Subcutaneous abdominal adipose tissue (tissue), 5 donors: ENCODE results near the gene TMTC1.

ENCODE experiments used
- H3K27ac ChIP-seq: one replicate; pipeline ENCODE4 v1.7.0; 2013; ENCODE audit warnings: low read depth, mild to moderate bottlenecking, inconsistent platforms, low read length, moderate library complexity
- H3K27me3 ChIP-seq, 5 donors: one replicate each; pipeline ENCODE4 v1.7.0; 2013; ENCODE audit warnings: low read length in 5 of 5, inconsistent platforms in 1 of 5; ENCODE audit not compliant: control insufficient read depth in 5 of 5, insufficient read depth in 4 of 5
- H3K36me3 ChIP-seq, 5 donors: one replicate each; pipeline ENCODE4 v1.7.0; 2013; ENCODE audit warnings: low read length in 5 of 5; ENCODE audit not compliant: control insufficient read depth in 5 of 5, insufficient read depth in 5 of 5
- H3K4me1 ChIP-seq, 5 donors: one replicate each; pipeline ENCODE4 v1.7.0; 2013; ENCODE audit warnings: low read length in 5 of 5, mild to moderate bottlenecking in 3 of 5, moderate library complexity in 1 of 5; ENCODE audit not compliant: control insufficient read depth in 5 of 5, insufficient read depth in 5 of 5
- H3K4me3 ChIP-seq, 5 donors: one replicate each; pipeline ENCODE4 v1.7.0; 2013; ENCODE audit warnings: low read length in 5 of 5, low read depth in 1 of 5
- H3K9ac ChIP-seq, 5 donors: one replicate each; pipeline ENCODE4 v1.7.0; 2013; ENCODE audit warnings: low read length in 5 of 5, mild to moderate bottlenecking in 4 of 5, moderate library complexity in 3 of 5
- H3K9me3 ChIP-seq, 5 donors: one replicate each; pipeline ENCODE4 v1.7.0; 2013; ENCODE audit warnings: low read length in 5 of 5; ENCODE audit not compliant: control insufficient read depth in 5 of 5
- donor health status: healthy.
- donor health status: healthy.
- donor health status: healthy.
- donor health status: healthy.
- donor health status: healthy.

TMTC1 gene

DNA sequence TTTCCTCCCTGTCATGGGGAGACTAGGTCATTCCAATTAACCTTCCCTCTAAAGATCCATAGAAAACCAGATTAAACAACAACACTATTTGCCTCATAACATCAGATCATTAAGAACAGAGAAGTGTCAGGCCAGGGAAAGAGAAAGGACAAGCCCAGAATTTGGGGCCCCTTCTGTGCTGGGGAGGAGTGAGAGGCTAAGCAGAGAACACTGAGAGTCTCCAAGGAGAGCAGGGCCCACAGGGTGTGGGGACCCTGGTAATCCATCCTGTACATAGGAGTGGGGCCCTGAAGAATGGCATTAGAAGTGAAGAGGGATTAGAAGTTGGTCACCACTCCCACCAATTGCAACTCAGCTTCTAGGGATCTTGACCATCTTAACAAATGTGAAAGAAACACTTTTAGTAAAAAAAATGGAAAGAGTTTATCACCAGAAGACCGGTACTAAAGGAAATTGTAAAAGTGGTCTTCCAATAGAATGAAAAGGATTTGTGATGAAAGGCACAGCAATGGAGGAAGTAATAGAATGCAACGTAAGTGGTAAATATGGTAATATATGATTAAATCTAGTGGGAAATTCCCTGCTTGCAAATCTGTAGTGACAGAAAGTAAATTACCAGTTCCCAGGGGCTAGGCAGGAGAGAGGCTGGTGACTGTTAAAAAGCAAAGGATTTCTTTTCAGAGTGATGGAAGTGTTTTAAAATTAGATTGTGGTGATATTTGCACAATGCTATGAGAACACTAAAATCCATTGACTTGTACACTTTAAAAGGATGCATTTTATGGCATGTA lies 14.0 kb upstream of the TMTC1 start:
- H3K9me3 ChIP-seq: peaks cover 0 to 9% (median 0%) of the 10 kb centered on the region in 5 donors
- no peak overlapping the region for H3K9ac ChIP-seq
- H3K4me1 ChIP-seq: peaks cover 0 to 5% (median 0%) of the 10 kb centered on the region in 5 donors
- no peaks in the 10 kb centered on the region for H3K27me3 ChIP-seq
- H3K27ac ChIP-seq: no peak overlapping the region
- H3K4me3 ChIP-seq: no peak overlapping the region
- no peaks in the 10 kb centered on the region for H3K36me3 ChIP-seq

DNA sequence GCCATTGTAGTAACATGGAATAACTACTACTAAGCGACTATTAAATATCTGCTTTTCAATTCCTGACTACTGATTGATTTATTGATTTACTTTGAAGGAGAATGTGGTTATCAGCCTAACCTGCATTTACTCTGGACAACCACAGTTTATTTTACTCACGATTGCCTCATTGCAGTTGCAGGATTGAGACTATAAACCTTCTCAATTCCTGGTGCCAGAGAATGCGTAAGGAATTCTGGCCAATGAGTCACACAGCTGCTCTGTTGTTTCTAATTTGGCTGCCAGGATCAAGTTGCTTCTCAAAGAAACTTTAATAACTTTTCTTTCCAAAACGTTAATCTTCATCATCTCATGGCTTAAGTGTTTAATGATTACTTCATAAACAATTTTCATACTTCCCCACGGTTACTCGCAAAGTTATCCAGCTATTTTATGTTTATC lies 13.1 kb upstream of the TMTC1 start:
- Histone ChIP-seq H3K9ac (no peak overlapping the region), H3K9me3 (peaks cover 0 to 16% (median 0%) of the 10 kb centered on the region in 5 donors), H3K27ac (no peak overlapping the region), H3K4me3 (no peak overlapping the region), H3K4me1 (peaks cover 0 to 5% (median 0%) of the 10 kb centered on the region in 5 donors), H3K36me3 (no peaks in the 10 kb centered on the region), H3K27me3 (no peaks in the 10 kb centered on the region)

DNA sequence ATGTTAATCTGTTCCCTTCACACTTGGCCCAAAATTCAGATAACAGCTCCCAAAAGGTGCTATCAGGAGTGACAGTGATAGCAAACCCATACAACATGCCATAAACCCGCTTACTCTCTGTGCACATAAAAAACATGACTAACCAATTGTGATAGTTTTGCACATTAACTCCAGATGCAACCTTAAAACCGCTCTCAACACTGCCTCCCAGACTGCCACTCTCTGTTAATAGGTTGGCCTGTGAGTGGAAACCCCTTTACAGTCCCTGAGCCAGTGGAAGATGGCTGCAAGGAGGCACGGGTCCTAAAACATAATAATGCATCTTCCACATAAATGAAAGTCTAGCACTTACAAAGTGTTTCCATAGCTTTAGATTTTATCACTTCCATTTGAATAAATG lies 12.0 kb upstream of the TMTC1 start:
- H3K4me1 ChIP-seq: peaks cover 0 to 5% (median 0%) of the 10 kb centered on the region in 5 donors
- H3K27ac ChIP-seq: no peak overlapping the region
- no peaks in the 10 kb centered on the region for H3K27me3 ChIP-seq
- H3K4me3 ChIP-seq: no peak overlapping the region
- peaks cover 0 to 18% (median 0%) of the 10 kb centered on the region in 5 donors for H3K9me3 ChIP-seq
- H3K9ac ChIP-seq: no peak overlapping the region
- no peaks in the 10 kb centered on the region for H3K36me3 ChIP-seq

DNA sequence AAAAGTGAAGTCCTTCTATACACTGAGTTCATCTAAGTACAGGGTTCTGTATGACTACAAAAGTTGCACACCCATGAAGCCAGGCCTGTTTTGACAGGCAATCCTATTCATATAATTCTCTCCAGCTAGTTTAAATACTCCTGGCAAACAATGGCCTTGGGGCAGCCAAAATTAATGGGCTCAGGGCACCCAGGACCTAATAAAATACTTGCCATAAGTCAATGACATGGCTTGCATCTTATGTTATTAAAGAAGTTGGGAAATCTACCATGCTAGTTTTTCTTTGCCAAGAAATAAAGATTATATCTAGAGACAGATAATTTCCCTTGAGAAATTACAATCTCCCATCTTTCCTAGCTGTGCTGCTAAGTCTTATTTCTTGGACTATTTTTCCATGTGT lies 11.1 kb upstream of the TMTC1 start:
- Histone ChIP-seq H3K4me3 (no peak overlapping the region), H3K27me3 (no peaks in the 10 kb centered on the region), H3K9ac (no peak overlapping the region), H3K9me3 (peaks cover 0 to 18% (median 0%) of the 10 kb centered on the region in 5 donors), H3K4me1 (peaks cover 0 to 5% (median 0%) of the 10 kb centered on the region in 5 donors), H3K36me3 (no peaks in the 10 kb centered on the region), H3K27ac (no peak overlapping the region)

DNA sequence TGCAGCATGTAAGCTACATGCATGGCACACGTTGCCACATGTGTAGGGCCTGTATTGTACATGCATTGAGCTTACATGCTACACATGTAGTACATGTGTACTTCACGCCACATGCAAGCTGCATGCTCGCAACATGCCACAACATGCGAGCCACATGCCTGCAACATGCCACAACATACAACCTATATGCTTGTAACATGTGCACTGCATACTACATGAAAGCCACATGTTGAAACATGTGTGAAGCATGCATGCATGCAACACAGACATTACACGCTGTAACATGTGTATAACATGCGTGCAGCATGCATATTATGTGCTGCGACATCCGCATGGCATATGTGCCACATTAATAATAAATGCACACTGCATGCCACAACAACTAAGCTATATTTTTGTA lies 9.1 kb upstream of the TMTC1 start:
- no peak overlapping the region for H3K27ac ChIP-seq
- peaks cover 0 to 5% (median 0%) of the 10 kb centered on the region in 5 donors for H3K4me1 ChIP-seq
- H3K9ac ChIP-seq: no peak overlapping the region
- no peaks in the 10 kb centered on the region for H3K27me3 ChIP-seq
- peaks cover 0 to 18% (median 0%) of the 10 kb centered on the region in 5 donors for H3K9me3 ChIP-seq
- H3K4me3 ChIP-seq: no peak overlapping the region
- H3K36me3 ChIP-seq: no peaks in the 10 kb centered on the region

DNA sequence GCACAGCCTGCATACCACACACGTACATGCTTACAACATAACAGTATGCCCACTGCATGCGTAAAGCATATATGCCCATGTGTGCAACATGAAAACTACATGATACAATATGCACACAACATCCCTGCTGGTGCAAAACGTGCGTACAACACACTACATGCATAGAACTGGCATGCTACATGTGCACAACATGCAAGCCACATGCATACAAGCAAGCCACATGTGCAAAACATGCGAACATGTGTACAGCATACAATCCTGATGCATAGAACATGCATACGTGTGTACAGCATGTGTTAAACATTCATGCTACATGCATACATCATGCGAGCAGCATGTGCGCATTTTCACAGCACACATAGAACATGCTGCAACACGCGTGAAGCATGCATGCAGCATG lies 8.4 kb upstream of the TMTC1 start:
- H3K4me3 ChIP-seq: no peak overlapping the region
- H3K9ac ChIP-seq: no peak overlapping the region

DNA sequence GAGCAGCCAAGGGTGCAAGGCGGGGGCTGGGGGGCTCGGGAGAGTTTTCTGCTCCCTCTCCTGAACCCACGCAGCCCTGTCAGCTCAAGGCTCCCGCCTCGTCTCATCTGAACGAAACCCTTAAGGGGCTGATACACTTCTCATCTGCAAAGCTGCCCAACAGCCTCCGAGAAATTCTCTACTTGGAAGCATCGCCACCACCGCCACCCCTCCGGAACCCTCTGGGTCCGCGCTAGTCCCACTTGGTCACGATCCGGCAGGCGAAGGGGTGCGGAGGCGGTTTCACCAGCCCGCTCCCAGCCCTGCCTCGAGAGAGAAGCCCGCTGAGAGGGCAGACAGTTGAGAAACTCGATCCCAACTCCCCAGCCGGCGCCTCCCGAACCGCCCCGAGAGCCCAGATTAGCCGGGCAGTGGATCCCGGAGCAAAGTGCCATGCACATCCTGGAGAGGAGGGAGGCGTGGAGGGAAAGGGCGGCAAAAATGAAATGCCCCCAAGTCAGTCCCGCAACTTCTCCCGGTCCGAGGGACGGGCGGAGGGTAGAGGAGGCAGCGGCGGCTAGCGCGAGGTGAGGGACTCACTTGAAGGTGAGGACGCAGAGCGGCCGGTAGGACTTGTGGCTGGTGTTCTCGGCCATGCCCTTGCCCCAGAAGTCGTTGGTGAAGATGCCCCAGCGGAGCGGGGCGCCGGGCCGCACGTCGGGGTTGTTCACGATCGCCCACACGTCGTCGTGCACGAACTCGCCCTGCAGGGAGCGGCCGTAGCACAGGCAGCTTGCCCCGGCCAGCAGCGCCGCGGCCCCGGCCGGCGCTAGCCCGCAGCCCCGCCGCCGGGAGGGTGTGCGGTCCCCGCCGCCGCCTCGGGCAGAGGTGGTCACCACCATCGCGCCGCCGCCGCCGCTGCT lies 620 bp downstream of the TMTC1 start:
- Histone ChIP-seq H3K27me3 (no peaks in the 10 kb centered on the region), H3K9me3 (peaks cover 0 to 3% (median 0%) of the 10 kb centered on the region in 5 donors), H3K4me3 (peak overlapping the region; percentile 78 to 94 (median 90)), H3K4me1 (peaks cover 0 to 37% (median 26%) of the 10 kb centered on the region in 5 donors), H3K27ac (peak overlapping the region; percentile 99), H3K36me3 (no peaks in the 10 kb centered on the region), H3K9ac (peak overlapping the region; percentile 70 to 86 (median 84))

More for the DNA sequence above, 8.4 kb upstream of the TMTC1 start:
- Histone ChIP-seq H3K4me1 (peaks cover 0 to 5% (median 0%) of the 10 kb centered on the region in 5 donors), H3K9me3 (peaks cover 0 to 18% (median 0%) of the 10 kb centered on the region in 5 donors), H3K27ac (no peak overlapping the region), H3K36me3 (no peaks in the 10 kb centered on the region), H3K27me3 (no peaks in the 10 kb centered on the region)

DNA sequence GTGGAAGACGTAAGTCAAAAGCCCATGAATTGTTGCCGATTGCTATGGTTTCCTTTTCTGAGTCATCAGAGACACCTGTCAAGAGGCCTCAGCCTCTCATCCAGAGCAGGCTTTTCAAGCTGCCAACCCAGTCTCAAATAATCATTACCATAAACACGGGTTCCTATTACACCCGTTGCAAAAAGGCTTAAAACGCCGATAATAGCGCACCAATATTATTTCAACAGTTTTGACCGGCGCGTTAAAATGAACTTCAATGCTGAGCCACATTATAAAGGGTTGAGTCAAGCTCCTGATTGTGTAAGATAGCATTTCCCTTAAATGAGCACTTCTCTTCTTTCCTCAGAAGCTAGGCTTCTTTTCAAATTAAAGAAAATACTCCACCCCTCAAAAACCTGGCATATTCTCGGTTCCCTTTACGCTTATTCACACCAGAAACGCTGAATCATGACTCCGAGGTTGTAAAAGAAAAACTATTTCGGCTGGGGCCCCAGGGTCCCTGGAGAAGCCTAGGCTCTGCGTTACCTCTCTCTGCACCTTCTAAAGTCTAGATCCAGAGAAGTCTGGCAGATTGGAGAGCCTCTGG lies 1.4 kb downstream of the TMTC1 start:
- H3K4me1 ChIP-seq: peaks cover 0 to 37% (median 28%) of the 10 kb centered on the region in 5 donors
- H3K4me3 ChIP-seq: peak overlapping the region; percentile 78 to 94 (median 90)
- H3K27ac ChIP-seq: peak overlapping the region; percentile 99
- H3K9ac ChIP-seq: peak overlapping the region; percentile 70 to 86 (median 84)
- no peaks in the 10 kb centered on the region for H3K27me3 ChIP-seq
- H3K9me3 ChIP-seq: peaks cover 0 to 3% (median 0%) of the 10 kb centered on the region in 5 donors
- H3K36me3 ChIP-seq: no peaks in the 10 kb centered on the region

DNA sequence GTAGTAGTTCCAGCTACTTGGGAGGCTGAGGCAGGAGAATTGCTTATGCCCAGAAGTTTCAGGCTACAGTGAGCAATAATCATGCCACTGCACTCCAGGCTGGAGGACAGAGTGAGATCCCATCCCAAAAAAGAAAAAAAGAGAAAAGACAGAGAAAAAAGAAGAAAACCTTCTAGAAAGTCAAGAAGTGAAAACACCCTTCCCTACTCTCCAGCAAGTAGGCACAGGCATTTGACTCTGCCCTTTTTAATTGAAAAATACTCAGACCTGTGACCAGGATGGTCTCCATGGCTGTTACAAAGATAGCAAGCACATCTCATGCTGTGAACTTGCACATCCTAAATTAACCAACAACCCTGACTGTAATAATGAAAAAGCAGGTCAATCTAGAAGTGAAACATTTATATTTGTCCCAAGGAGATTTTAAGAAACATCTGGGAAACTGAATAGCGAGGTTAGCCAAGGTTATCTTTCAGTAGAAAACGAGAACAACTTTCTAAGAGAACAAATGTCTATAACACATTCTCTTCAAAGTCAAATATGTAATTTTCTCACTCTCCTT lies 2.0 kb downstream of the TMTC1 start:
- peak overlapping the region; percentile 99 for H3K27ac ChIP-seq
- H3K9ac ChIP-seq: peak overlapping the region; percentile 70 to 86 (median 84)

More for the DNA sequence above, 2.0 kb downstream of the TMTC1 start:
- Histone ChIP-seq H3K4me3 (peak overlapping the region; percentile 78 to 94 (median 90)), H3K9me3 (peaks cover 0 to 3% (median 0%) of the 10 kb centered on the region in 5 donors), H3K36me3 (no peaks in the 10 kb centered on the region), H3K27me3 (no peaks in the 10 kb centered on the region), H3K4me1 (peaks cover 0 to 37% (median 28%) of the 10 kb centered on the region in 5 donors)
